Lower lobe of right lung (tissue), 2 donors: Measurements from ENCODE around the gene OR2AE1. TPM values are rescaled to one million over a fixed set of nuclear protein-coding genes. Genes with fewer than 3 reads are reported as not detected.

Experiments used
- ATAC-seq, 2 donors: fragments of 200-7000 bp; cut with Tn5 transposase; one replicate each; pipeline ENCODE4 v1.9.1; 2020 to 2022; ENCODE audit warnings: mild to moderate bottlenecking in 2 of 2, moderate library complexity in 2 of 2
- DNase-seq: peaks from one replicate; pipeline ENCODE4 v3.0.0-alpha.2; 2020
- H3K27ac ChIP-seq: fragments of 200-600 bp; one replicate; pipeline ENCODE4 v1.8.0; 2022
- H3K27me3 ChIP-seq: fragments of 200-600 bp; one replicate; pipeline ENCODE4 v1.8.0; 2022; ENCODE audit warnings: low read depth
- H3K36me3 ChIP-seq: fragments of 200-600 bp; one replicate; pipeline ENCODE4 v1.8.0; 2022; ENCODE audit warnings: mild to moderate bottlenecking
- H3K4me1 ChIP-seq: fragments of 200-600 bp; one replicate; pipeline ENCODE4 v1.8.0; 2022
- H3K4me3 ChIP-seq: fragments of 200-600 bp; one replicate; pipeline ENCODE4 v1.8.0; 2022; ENCODE audit warnings: mild to moderate bottlenecking
- H3K9me3 ChIP-seq: fragments of 200-600 bp; one replicate; pipeline ENCODE4 v1.8.0; 2022
- intact Hi-C: fragments of 100-400 bp; cut with DNase I; formaldehyde crosslinking; loops from one replicate; pipeline ENCODE4 v1.11.0; 2022
- total RNA-seq: library from RNA; stranded (reverse); fragmentation: NEBNext Ultra II Directional; extraction: Animal tissue kit (Norgen Biotek cat#: 25700); gene quantifications from one replicate; pipeline ENCODE4 v1.2.1, GENCODE V29; 2021
- TF ChIP-seq, protein P1 (sequence below): fragments of 200-600 bp; IDR thresholded peaks from one replicate; pipeline ENCODE4 v1.8.0; 2022; ENCODE audit warnings: antibody characterized with exemption, mild to moderate bottlenecking
- donor health status: DM: no; HTN: yes; CAD: no; lungs with severe emphysema.

OR2AE1 gene
- total RNA-seq, 1 donor from 2014 or later = 0.71 TPM

GRCh38 chr7:99918959-99919813 lies 42.4 kb upstream of the OR2AE1 start, which contains the start of gene TRIM4:
TRIM4 (minus strand) TSS chr7:99919530; CDS start chr7:99919401, 129 bp downstream.
- TF ChIP-seq, protein P1, sequence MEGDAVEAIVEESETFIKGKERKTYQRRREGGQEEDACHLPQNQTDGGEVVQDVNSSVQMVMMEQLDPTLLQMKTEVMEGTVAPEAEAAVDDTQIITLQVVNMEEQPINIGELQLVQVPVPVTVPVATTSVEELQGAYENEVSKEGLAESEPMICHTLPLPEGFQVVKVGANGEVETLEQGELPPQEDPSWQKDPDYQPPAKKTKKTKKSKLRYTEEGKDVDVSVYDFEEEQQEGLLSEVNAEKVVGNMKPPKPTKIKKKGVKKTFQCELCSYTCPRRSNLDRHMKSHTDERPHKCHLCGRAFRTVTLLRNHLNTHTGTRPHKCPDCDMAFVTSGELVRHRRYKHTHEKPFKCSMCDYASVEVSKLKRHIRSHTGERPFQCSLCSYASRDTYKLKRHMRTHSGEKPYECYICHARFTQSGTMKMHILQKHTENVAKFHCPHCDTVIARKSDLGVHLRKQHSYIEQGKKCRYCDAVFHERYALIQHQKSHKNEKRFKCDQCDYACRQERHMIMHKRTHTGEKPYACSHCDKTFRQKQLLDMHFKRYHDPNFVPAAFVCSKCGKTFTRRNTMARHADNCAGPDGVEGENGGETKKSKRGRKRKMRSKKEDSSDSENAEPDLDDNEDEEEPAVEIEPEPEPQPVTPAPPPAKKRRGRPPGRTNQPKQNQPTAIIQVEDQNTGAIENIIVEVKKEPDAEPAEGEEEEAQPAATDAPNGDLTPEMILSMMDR = peak; percentile 36
- Histone ChIP-seq H3K4me1 (peaks cover 44% of the 10 kb centered on the region), H3K27ac (peak within 1 kb of the TSS; percentile 98), H3K4me3 (peak within 1 kb of the TSS; percentile 91), H3K36me3 (peaks cover 28% of the 10 kb centered on the region), H3K27me3 (no peaks in the 10 kb centered on the region), H3K9me3 (no peaks in the 10 kb centered on the region)
- intact Hi-C loops = no loop called here
- DNase-seq (peak; percentile 95), ATAC-seq (peak; percentile 99 to 100)

DNA sequence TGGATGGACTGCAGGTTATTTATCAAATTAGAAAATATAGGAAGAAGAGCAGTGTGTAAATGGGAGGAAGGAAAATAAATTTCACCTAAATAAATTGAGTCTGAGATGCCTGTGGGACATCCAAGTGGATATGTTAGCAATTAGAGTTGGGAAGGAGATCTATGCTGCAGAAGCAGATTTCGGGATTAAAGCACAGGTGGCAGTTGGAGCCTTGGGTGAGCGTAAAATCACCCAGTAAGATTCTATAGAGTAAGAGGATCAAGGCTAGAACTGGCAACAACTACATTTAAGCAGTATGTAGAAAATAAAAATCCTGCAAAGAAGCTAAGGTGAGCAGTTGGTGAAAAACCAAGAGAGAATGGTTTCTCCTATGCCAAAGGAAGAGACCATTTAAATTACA lies 34.1 kb upstream of the OR2AE1 start:
- TF ChIP-seq, protein P1 = no peak
- peaks cover 68% of the 10 kb centered on the region for H3K36me3 ChIP-seq
- no peak overlapping the region for H3K4me3 ChIP-seq
- no peaks in the 10 kb centered on the region for H3K27me3 ChIP-seq
- peaks cover 9% of the 10 kb centered on the region for H3K4me1 ChIP-seq
- intact Hi-C loops = no loop called here
- no peaks in the 10 kb centered on the region for H3K9me3 ChIP-seq
- no peak overlapping the region for H3K27ac ChIP-seq
- no peak for ATAC-seq
- no peak for DNase-seq

DNA sequence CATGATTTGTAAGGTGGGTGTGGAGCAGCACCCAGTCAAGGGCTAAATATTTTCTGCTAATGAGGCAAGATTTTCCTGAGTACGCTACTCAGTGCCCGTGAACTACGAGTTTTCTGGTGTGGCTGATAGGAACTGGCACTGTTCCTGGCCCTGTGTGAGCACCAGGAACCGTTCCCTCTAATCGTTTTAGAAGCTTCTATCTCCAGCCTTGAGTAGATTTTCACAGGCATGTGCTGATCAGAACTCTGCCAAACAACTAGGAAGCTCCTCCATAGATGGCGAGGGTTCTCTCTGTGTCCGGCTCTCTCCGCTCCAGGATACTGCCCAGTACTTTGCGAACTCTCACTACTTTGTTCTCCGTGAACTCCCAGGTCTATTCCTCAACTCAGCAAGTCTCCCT lies 24.7 kb upstream of the OR2AE1 start:
- Histone ChIP-seq H3K27ac (no peak overlapping the region), H3K4me1 (no peaks in the 10 kb centered on the region), H3K27me3 (no peaks in the 10 kb centered on the region), H3K9me3 (no peaks in the 10 kb centered on the region), H3K36me3 (peaks cover 89% of the 10 kb centered on the region), H3K4me3 (no peak overlapping the region)
- TF ChIP-seq, protein P1 = no peak
- intact Hi-C loops = no loop called here
- ATAC-seq = no peak
- no peak for DNase-seq

DNA sequence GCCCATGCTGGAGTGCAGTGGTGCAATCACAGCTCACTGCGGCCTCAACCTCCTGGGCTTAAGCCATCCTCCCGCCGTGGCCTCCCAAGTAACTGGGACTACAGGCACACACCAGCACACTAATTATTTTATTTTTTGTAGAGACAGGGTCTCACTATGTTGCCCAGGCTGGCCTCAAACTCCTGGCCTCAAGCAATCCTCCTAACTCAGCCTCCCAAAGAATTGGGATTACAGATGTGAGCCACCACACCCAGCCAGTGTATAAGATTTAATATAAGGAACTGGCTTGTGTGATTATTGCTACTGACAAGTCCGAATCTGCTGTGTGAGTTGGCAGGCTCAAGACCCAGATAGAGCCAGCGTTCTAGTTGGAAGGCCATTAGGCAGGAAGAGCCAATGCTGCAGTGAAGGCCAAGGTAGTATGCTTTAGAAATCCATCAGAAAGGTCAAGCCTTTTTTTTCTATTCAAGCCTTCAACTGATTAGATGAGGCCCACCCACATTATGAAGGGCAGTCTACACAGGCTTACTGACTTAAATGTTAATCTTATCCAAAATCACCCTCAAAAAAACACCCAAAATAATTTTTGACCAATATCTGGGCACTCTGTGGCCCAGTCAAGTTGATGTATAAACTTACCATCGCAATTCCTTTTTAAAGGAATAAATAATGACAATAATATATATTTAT lies 23.1 kb upstream of the OR2AE1 start:
- Histone ChIP-seq H3K4me3 (no peak overlapping the region), H3K27ac (no peak overlapping the region), H3K9me3 (no peaks in the 10 kb centered on the region), H3K36me3 (peaks cover 73% of the 10 kb centered on the region), H3K4me1 (no peaks in the 10 kb centered on the region), H3K27me3 (no peaks in the 10 kb centered on the region)
- TF ChIP-seq, protein P1 = no peak
- ATAC-seq (no peak), DNase-seq (no peak)
- intact Hi-C loops = no loop called here

- no peaks in the 10 kb centered on the region for H3K9me3 ChIP-seq
- intact Hi-C loops = no loop called here
- TF ChIP-seq, protein P1 = no peak
- DNase-seq (no peak), ATAC-seq (no peak)
- no peaks in the 10 kb centered on the region for H3K27me3 ChIP-seq
- H3K4me3 ChIP-seq = no peak overlapping the region
- no peak overlapping the region for H3K27ac ChIP-seq
- H3K36me3 ChIP-seq = peaks cover 62% of the 10 kb centered on the region
- no peaks in the 10 kb centered on the region for H3K4me1 ChIP-seq
Observed at GRCh38 chr7:99898836-99899235, 22.0 kb upstream of the OR2AE1 start.
